GM21528 (cell line): ENCODE measurements around the gene KCNK13.

Experiments
- ATAC-seq: cut with Tn5 transposase; IDR thresholded peaks from one replicate; pipeline ENCODE4 v1.9.1; 2021; ENCODE audit warnings: mild to moderate bottlenecking, moderate library complexity; ENCODE audit not compliant: unreplicated experiment, low FRiP score

The KCNK13 gene

DNA sequence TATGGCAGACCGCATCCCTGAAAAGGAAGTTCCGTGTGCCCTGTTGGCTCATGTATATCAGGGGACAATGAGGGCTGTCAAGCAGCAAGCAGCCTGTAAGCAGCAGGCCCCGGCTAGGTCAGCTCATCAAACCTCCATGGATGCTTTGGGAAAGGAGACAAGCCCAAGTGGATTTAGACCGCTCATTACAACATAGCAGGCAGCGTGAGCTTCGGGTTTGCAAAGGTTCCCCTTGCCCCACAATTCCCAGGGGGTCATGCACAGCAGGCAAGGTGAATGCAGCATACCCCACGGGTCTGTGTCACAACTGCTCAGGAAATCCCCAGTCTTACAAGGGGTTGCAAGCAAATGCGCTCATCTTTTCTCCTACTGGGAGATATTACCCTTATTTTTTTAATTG, 54.6 kb downstream of the KCNK13 start:
- ATAC-seq, result no peak

- ATAC-seq, result no peak
These were observed 56.2 kb downstream of the KCNK13 start for GRCh38 chr14:90118027-90118426.

- no peak for ATAC-seq
These were observed 64.5 kb downstream of the KCNK13 start for GRCh38 chr14:90126260-90126659.

DNA sequence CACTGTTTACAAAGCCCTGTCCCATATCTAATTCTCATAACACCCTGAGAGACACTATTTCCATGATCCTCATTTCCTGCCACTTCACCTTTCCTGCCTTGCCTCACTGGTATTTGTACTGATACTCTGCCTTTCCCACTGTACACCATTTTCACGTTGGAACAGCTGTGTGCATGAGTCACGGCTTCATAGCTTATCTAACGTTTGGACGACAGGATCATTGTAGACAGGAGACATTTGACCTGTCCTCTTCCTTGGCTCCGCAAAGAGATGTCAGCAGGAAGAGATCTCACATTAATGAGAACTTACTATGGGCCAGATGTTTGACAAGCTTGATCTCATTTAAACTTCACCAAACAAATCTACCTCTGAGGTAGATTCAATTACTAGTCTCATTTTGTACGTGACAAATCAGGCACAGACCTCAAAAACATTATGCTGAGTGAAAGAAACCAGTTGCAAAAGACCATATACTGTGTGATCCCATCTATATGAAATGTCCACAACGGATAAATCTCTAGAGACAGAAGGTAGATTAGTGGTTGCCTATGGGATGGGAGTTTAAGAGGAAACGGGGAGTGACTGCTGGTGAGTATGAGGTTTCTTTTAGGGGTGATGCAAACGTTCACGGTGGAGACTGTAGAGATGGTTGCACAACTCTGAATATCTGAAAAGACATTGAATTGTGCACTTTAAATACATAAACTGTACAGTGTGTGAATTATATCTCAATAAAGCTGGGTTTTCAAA, 71.2 kb downstream of the KCNK13 start:
- ATAC-seq, result no peak

DNA sequence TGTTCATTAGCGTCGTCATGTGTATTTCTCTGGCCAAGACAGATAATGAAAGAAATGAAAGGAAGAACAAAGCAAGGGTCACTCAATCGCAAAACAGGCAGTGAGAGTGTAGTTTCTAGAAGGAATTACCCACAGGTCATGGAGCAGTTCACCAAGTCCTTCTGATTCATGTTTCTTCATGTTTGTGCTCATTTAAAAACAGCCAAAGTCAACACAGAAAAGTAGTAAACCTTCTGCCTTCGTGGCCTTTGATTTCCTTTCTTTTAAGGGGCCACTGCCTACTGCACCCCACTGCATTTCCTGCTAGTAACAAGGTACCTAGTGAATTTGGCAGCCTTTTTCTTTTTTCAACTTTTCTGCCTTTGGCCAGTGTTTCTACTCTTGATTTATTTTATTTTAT, 75.1 kb downstream of the KCNK13 start:
- ATAC-seq, result no peak

DNA sequence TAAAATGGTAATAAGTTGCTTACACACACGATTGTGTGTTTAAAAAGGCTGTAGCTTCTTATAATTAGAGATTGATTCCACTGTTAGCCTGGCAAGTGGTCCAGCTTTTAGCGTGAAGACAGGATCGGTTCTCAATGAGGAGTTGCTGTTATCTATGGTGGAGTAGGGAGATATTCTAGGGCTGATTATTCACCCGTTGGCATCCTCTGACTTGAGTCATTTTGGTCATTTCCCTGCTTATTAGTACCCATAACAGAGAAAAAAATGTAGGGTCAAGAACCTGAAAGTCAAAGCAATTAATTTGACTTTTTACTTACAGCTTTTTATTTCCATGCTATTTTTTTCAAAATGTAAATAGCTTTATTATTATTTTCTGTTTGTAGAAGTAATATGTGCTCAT, 76.0 kb downstream of the KCNK13 start:
- no peak for ATAC-seq

DNA sequence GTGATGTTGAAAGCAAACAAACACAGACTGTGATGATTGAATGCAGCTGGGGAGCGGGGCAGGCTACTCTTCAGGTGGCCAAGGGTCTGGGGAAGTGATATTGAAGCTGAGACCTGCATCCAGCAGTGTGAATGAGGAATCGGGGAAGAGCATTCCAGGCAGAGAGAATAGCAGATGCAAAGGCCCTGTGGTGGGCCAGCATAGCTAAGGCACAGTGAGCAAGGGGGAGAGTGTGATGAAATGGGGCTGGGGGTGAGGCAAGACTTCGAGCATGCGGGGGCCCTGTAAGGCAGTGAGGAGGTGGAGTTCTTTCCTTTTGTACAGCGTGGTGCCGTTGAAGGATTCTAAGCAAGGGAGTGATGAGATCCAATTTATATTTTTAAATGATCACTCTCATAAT, 77.4 kb downstream of the KCNK13 start:
- no peak for ATAC-seq

DNA sequence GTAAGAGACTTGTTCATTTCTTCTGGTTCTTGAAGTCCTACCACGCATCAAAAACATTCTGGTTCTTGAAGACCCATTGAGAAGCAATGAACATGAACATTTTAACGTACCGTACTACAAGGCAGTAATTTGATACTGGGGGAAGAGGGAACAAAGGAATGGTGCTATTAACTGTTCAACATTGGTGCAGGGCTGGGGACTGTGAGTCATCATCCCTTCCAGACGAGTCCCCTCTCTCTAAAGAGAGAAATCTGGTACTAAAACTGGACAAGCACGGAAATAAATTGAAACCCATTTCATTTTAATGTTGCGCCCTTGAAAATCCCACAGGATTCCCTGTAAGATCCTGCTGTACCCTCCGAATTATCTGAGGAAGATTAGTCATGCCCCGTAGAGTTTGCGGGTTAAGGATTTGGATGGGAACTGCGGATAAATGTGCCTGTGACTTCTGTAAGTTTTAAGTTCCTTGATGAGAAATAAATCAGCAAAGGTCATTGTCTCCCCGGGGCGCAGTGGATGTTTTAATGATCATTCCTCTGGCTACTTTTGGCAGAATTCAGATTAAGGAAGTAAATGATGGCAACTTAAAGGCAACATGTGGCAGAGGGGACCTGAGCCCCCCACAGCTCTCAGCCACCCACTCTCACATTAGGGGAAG, 78.6 kb downstream of the KCNK13 start:
- no peak for ATAC-seq

DNA sequence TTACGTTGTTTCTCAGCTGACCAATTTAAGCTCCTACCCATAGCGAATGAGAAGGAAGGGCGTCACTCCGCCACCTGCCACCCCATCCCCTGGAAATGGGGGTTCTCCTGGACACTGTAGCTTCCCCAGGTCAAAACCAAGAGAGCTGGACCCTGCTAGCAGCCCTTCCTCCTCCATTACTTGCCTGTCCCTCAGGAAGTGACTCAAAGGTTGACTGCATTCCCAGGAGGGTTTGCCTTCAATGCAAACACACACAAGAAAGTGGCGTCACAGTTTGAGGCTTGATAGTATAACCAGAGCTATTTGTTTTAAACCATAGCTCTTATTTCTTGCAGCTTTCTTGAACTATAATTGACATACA, 79.1 kb downstream of the KCNK13 start:
- ATAC-seq, result no peak

DNA sequence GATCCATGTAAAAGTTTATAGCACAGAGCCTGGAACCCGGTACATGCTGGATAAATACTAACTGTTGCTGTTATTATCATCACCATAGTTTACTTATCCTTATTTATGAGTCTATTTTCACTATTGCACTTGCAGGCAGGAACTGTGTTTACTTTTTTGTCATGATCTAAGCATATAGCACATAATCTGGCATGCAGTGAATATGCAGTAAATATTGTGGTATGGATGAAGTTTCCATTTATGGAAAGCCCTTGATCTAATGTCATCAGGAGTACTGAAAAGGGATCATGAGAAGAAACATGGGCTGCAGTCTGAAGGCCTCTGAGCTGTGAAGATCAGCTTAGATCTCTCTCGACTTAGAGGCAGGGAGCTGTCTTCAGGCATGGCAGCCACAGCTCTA, 91.6 kb downstream of the KCNK13 start:
- no peak for ATAC-seq

DNA sequence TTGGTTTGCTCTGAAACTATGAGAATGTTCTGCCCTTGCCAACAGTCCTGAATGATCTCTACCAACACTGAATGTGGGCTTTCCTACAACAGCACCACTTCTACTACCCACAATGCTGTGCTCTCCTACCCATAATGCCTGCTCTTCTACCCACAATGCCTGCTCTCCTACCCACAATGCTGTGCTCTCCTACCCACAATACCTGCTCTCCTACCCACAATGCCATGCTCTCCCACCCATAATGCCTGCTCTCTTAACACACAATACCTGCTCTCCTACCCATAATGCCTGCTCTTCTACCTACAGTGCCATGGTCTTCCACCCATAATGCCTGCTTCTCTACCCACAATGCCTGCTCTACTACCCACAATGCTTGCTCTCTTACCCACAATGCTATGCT, 92.3 kb downstream of the KCNK13 start:
- ATAC-seq, result no peak

DNA sequence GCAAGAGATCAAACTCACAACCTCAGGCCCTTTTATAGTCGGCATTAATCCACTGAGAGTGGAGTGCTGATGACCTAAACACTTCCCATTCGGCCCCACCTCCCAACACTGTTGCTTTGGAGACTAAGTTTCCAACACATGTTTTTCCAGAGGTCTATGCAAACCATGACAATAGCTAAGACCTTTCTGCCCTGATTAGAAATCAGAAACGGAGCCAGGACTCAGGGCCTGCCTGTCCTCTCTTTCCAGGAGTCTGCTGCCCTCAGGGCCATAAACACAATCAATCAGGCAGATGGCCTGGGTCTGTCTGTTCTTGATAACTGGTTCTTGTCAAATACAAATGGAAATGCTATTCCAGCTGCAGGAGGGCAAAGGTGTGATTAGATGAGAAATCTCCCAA, 97.4 kb downstream of the KCNK13 start:
- ATAC-seq, result no peak

DNA sequence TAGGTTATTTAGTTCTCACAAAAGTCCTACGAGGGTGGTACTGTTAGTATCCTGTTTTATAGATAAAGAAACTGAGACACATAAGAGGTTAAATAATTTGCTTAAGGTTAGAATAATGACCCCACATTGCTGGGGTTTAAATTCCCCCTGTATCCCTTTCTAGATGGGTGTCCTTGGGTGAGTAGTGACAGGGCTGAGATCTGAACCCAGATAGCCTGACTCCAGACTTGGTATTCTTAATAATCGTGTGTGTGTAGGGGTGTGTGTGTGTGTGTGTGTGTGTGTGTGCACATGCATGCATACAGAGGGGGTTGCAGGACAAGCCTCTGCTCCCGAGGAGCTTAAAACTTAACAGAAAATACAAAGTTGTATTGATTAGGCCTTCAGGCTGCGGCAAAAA, 97.9 kb downstream of the KCNK13 start:
- ATAC-seq, result no peak

GRCh38 chr14:90161129-90161528, 99.3 kb downstream of the KCNK13 start:
- no peak for ATAC-seq

DNA sequence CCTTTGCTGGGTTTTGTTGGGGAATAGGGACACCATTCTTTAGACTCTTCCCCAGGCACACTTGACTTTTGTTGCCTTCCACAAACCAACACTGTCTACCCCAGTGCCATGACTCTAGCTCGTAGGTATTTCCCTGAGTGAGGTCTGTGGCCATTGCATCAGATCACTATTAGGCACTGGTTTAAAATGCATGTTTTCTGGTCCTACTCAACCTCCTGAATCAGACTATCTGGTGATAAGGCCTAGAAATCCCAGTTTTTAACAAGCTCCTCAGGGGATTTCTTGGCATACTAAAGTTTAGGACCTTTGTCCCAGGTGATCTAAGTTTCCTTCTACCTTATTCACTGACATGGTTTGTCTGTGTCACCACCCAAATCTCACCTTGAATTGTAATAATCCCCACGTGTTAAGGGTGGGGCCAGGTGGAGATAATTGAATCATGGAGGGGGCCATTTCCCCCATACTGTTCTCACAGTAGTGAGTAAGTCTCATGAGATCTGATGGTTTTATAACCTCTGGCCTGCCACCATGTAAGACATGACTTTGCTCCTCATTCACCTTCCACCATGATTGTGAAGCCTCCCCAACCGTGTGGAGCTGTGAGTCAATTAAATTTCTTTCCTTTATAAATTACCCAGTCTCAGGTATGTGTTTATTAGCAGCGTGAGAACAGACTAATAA, 106.8 kb downstream of the KCNK13 start:
- no peak for ATAC-seq

- ATAC-seq, result no peak
These were observed 113.8 kb downstream of the KCNK13 start for GRCh38 chr14:90175631-90176030.

DNA sequence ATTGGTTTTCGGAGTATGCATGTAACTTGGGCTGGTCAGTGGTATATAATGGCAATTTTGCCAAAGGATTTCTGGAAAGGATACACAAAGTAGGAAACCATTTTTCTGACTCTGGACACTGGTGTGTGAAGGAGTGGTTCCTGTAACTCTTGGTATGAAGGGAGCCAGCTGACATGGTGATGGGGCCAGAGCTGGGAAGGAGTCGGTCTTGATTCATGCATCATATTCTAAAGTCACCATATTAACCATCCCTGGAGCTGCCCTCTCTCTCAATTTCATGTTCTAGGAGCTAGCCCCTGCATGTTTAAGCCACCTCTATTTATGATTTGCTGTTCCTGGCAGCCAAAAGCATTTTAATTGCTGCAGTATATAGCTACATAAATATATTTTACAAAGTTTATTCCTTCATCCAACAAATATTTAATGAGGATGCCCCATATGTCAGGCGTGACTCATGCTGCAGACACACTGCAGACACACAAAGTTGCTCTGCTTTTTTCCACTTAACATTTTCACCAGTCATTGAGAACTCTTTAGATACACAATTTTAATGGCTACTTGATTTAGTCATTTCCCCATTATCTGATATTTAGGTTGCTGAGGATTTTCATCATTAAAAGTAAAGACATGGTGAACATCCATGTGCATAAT, 115.9 kb downstream of the KCNK13 start:
- no peak for ATAC-seq

DNA sequence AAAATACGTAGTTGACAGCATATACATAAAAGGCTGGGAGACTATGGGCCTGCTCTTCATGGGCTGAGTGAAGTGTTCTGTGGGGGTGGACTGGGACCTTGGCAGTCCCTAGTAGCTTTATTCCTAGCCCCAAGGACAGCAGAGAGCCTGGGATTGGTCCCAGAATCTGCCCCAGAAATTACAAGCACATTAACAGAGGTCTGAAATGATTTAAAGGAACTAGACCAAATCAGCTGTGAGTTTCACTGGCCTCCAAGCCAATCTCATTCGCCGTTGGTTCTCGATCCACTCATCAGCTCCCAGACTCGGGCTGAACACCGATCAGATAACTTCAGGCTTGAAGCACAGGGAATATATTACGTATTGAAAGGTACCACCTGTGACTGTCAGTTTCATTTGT, 117.6 kb downstream of the KCNK13 start:
- ATAC-seq, result no peak

DNA sequence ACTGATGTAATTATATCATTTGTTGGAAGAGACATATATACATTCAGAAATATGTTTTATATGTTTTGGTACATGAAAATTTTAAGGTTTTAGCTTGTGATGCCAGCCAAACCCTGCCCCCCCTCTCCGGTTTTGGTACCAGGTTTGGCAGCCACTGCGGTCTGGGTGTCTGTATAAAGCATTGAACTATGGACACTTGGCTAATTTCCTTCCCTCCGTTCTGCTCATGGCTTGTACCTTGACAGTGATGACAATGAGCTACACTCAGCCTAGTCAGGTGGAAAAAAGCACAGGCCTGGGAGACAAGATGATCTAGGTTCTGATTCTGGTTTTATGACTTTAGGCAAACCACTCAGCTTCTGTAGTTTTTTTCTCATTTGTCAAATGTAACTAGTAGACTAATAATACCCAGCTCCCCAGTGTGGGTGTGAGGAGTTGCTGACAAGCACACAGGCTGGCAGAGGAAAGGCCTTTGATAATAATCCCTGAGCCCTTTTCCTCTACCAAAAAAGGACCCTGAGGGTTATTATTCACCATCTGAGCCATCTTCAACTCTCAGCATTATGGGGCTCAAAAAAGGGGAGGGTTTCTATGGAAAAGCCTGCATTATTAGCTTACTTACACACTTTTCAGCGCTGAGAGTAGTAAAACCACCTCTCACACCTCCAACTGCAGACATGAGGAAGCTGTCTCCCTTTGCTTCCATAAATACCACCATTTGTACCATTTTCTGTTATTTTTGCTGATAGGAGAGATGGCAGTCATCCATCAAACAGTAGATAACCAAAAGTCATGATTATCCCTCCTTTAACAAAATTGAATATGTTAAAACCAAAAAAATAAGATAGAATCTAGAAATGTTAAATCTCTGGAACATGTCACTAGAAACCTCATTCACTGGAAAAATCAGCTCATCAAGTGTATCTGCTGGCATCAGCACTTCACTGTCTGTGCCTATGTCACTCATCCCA, 118.3 kb downstream of the KCNK13 start:
- no peak for ATAC-seq

DNA sequence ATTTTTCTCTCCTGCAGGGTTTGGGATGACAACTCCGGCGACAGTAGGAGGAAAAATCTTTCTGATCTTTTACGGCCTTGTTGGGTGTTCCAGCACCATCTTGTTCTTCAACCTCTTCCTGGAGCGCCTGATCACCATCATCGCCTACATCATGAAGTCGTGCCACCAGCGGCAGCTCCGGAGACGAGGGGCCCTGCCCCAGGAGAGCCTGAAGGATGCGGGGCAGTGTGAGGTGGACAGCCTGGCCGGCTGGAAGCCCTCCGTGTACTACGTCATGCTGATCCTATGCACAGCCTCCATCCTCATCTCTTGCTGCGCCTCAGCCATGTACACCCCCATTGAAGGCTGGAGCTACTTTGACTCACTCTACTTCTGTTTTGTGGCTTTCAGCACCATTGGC, 122.3 kb downstream of the KCNK13 start:
- no peak for ATAC-seq
